Measurements from ENCODE around the gene CPA3. TPM values are rescaled to one million over a fixed set of nuclear protein-coding genes. Genes with fewer than 3 reads are reported as not detected.

Gene CPA3
- total RNA-seq, 1 donor, result not detected

GRCh38 chr3:148825476-148825875 is 39.6 kb upstream of the CPA3 start:
- no peak for DNase-seq (ENCODE audit: low read depth)

GRCh38 chr3:148827585-148827984 is 37.5 kb upstream of the CPA3 start, which contains the start of gene CPB1:
CPB1 (plus strand) TSS chr3:148827811; CDS start chr3:148827824, 13 bp downstream.
- no peak within 1 kb of the TSS for H3K4me3 ChIP-seq (ENCODE audit: low read depth, low read length)

More at GRCh38 chr3:148825476-148825875, 39.6 kb upstream of the CPA3 start:
- TF ChIP-seq CTCF (IDR thresholded peaks at IDR 0.05; ENCODE audit: insufficient read depth, low read depth, low read length), result no peak
- H3K4me3 ChIP-seq (ENCODE audit: low read depth, low read length), result no peak overlapping the region

GRCh38 chr3:148828136-148828690 is 36.9 kb upstream of the CPA3 start:
- H3K4me3 ChIP-seq (ENCODE audit: low read depth, low read length), result no peak overlapping the region
- TF ChIP-seq CTCF (IDR thresholded peaks at IDR 0.05; ENCODE audit: insufficient read depth, low read depth, low read length), result no peak
- DNase-seq (ENCODE audit: low read depth), result no peak

More at GRCh38 chr3:148827585-148827984, 37.5 kb upstream of the CPA3 start, which contains the start of gene CPB1:
- no peak for DNase-seq (ENCODE audit: low read depth)
- no peak for TF ChIP-seq CTCF (IDR thresholded peaks at IDR 0.05; ENCODE audit: insufficient read depth, low read depth, low read length)

- TF ChIP-seq CTCF (IDR thresholded peaks at IDR 0.05; ENCODE audit: insufficient read depth, low read depth, low read length), result no peak
- DNase-seq (ENCODE audit: low read depth), result no peak
- H3K4me3 ChIP-seq (ENCODE audit: low read depth, low read length), result no peak overlapping the region
Observed at GRCh38 chr3:148829926-148830325, 35.2 kb upstream of the CPA3 start.

GRCh38 chr3:148833223-148833622 is 31.9 kb upstream of the CPA3 start:
- H3K4me3 ChIP-seq (ENCODE audit: low read depth, low read length), result no peak overlapping the region
- no peak for TF ChIP-seq CTCF (IDR thresholded peaks at IDR 0.05; ENCODE audit: insufficient read depth, low read depth, low read length)
- DNase-seq (ENCODE audit: low read depth), result no peak

GRCh38 chr3:148839805-148840204 is 25.3 kb upstream of the CPA3 start:
- DNase-seq (ENCODE audit: low read depth), result no peak
- no peak overlapping the region for H3K4me3 ChIP-seq (ENCODE audit: low read depth, low read length)
- no peak for TF ChIP-seq CTCF (IDR thresholded peaks at IDR 0.05; ENCODE audit: insufficient read depth, low read depth, low read length)

- no peak for TF ChIP-seq CTCF (IDR thresholded peaks at IDR 0.05; ENCODE audit: insufficient read depth, low read depth, low read length)
- no peak for DNase-seq (ENCODE audit: low read depth)
- no peak overlapping the region for H3K4me3 ChIP-seq (ENCODE audit: low read depth, low read length)
Observed at GRCh38 chr3:148840451-148840850, 24.6 kb upstream of the CPA3 start.

Data from fibroblast of villous mesenchyme (primary cell).